Loucy (cell line): ENCODE measurements around the gene FAM76B.

Experiments
- H2AFZ ChIP-seq: fragments of 200-600 bp; sonication (generic); 2 replicates; pipeline ENCODE4 v1.6.0; 2016; ENCODE audit warnings: antibody characterized with exemption, mild to moderate bottlenecking, low read length, moderate library complexity
- H3F3A ChIP-seq: fragments of 200-600 bp; 2 replicates; pipeline ENCODE4 v1.6.0; 2016; ENCODE audit warnings: antibody characterized with exemption, low read depth, mild to moderate bottlenecking
- H3K27me3 ChIP-seq: fragments of 200-600 bp; sonication (generic); 2 replicates; pipeline ENCODE4 v1.6.1; 2014; ENCODE audit warnings: low read length, mild to moderate bottlenecking; ENCODE audit not compliant: insufficient read depth, poor library complexity, severe bottlenecking
- H3K36me3 ChIP-seq: fragments of 200-600 bp; sonication (generic); 2 replicates; pipeline ENCODE4 v1.6.1; 2016; ENCODE audit warnings: low read length; ENCODE audit not compliant: insufficient read depth
- H3K4me1 ChIP-seq: fragments of 200-600 bp; sonication (generic); 2 replicates; pipeline ENCODE4 v1.5.1; 2014; ENCODE audit warnings: low read length, mild to moderate bottlenecking; ENCODE audit not compliant: insufficient read depth, poor library complexity, severe bottlenecking
- H3K4me2 ChIP-seq: fragments of 200-600 bp; sonication (generic); 2 replicates; pipeline ENCODE4 v1.6.0; 2014; ENCODE audit warnings: antibody characterized with exemption, low read length, low read depth, mild to moderate bottlenecking; ENCODE audit not compliant: poor library complexity, severe bottlenecking
- H3K4me3 ChIP-seq: fragments of 200-600 bp; sonication (generic); 2 replicates; pipeline ENCODE4 v1.5.1; 2014; ENCODE audit warnings: low read length, mild to moderate bottlenecking, mixed read lengths; ENCODE audit not compliant: poor library complexity, severe bottlenecking
- H3K79me2 ChIP-seq: fragments of 200-600 bp; sonication (generic); 2 replicates; pipeline ENCODE4 v1.6.1; 2014; ENCODE audit warnings: low read length; ENCODE audit not compliant: insufficient read depth
- H3K9ac ChIP-seq: fragments of 200-600 bp; sonication (generic); 2 replicates; pipeline ENCODE4 v1.6.0; 2014; ENCODE audit warnings: mild to moderate bottlenecking, low read depth, low read length, moderate library complexity; ENCODE audit not compliant: poor library complexity, severe bottlenecking
- H3K9me2 ChIP-seq: fragments of 200-600 bp; sonication (generic); replicated peaks from 2 replicates; pipeline ENCODE4 v1.6.1; 2016; ENCODE audit warnings: low read depth, low read length, mixed read lengths
- H3K9me3 ChIP-seq: fragments of 200-600 bp; sonication (generic); 2 replicates; pipeline ENCODE4 v1.6.1; 2014; ENCODE audit warnings: mild to moderate bottlenecking, antibody characterized with exemption, low read length, low read depth; ENCODE audit not compliant: insufficient read depth
- H4K20me1 ChIP-seq: fragments of 200-600 bp; sonication (generic); 2 replicates; pipeline ENCODE4 v1.6.0; 2014; ENCODE audit warnings: antibody characterized with exemption, low read length, mild to moderate bottlenecking; ENCODE audit not compliant: insufficient read depth, poor library complexity, severe bottlenecking
- CTCF ChIP-seq: fragments of 200-600 bp; sonication (generic); conservative IDR thresholded peaks from 2 replicates; pipeline ENCODE4 v1.5.1; 2014; ENCODE audit warnings: mild to moderate bottlenecking, antibody characterized with exemption, low read length
- EZH2phosphoT487 ChIP-seq: fragments of 200-600 bp; IDR thresholded peaks from 2 replicates; pipeline ENCODE4 v1.6.1; 2018; ENCODE audit warnings: antibody characterized with exemption, mild to moderate bottlenecking, moderate library complexity, borderline replicate concordance

FAM76B gene

GRCh38 chr11:95795627-95796295 is 6.2 kb upstream of the FAM76B start:
- H3K4me3 ChIP-seq: peak overlapping the region; percentile 89
- TF ChIP-seq EZH2phosphoT487 (no peak), CTCF (no peak)
- H4K20me1 ChIP-seq: peaks cover 78% of the 10 kb centered on the region
- H3K27me3 ChIP-seq: no peaks in the 10 kb centered on the region
- peaks cover 17% of the 10 kb centered on the region; the same call in 1 of the 2 replicates for H3K36me3 ChIP-seq
- H3K9me3 ChIP-seq: no peaks in the 10 kb centered on the region
- peak overlapping the region; percentile 57 for H3K9ac ChIP-seq
- H3K4me2 ChIP-seq: peak overlapping the region; percentile 97
- no peak overlapping the region for H2AFZ ChIP-seq
- no peaks in the 10 kb centered on the region for H3F3A ChIP-seq
- H3K9me2 ChIP-seq: no peaks in the 10 kb centered on the region
- H3K4me1 ChIP-seq: peaks cover 66% of the 10 kb centered on the region
- peaks cover 94% of the 10 kb centered on the region for H3K79me2 ChIP-seq

GRCh38 chr11:95794086-95794485 is 4.5 kb upstream of the FAM76B start:
- Histone ChIP-seq H3K4me2 (peak overlapping the region; percentile 97), H3K27me3 (no peaks in the 10 kb centered on the region), H3K4me1 (peaks cover 66% of the 10 kb centered on the region), H2AFZ (no peak overlapping the region), H3K36me3 (peaks cover under 1% of the 10 kb centered on the region; the same call in 1 of the 2 replicates), H3K9me2 (no peaks in the 10 kb centered on the region), H3K79me2 (peaks cover 88% of the 10 kb centered on the region), H3K4me3 (peak overlapping the region; percentile 89), H3K9ac (peak overlapping the region; percentile 57), H3F3A (peaks cover 3% of the 10 kb centered on the region), H4K20me1 (peaks cover 82% of the 10 kb centered on the region), H3K9me3 (no peaks in the 10 kb centered on the region)
- TF ChIP-seq CTCF (no peak), EZH2phosphoT487 (no peak)

- Histone ChIP-seq H3K4me2 (peak overlapping the region; percentile 97), H3K4me3 (peak overlapping the region; percentile 89)
These were observed 3.5 kb upstream of the FAM76B start for GRCh38 chr11:95793116-95793515.

More at GRCh38 chr11:95793116-95793515, 3.5 kb upstream of the FAM76B start:
- no peaks in the 10 kb centered on the region for H3K9me3 ChIP-seq
- H3K9ac ChIP-seq: peak overlapping the region; percentile 95
- no peaks in the 10 kb centered on the region for H3K27me3 ChIP-seq
- no peaks in the 10 kb centered on the region for H3K9me2 ChIP-seq
- peaks cover 88% of the 10 kb centered on the region for H3K79me2 ChIP-seq
- no peaks in the 10 kb centered on the region for H3K36me3 ChIP-seq
- peaks cover 82% of the 10 kb centered on the region for H4K20me1 ChIP-seq
- no peak overlapping the region for H2AFZ ChIP-seq
- TF ChIP-seq CTCF: no peak
- no peak for TF ChIP-seq EZH2phosphoT487
- H3F3A ChIP-seq: peaks cover 3% of the 10 kb centered on the region
- H3K4me1 ChIP-seq: peaks cover 68% of the 10 kb centered on the region
